Measurements from ENCODE around the gene RYR1.

DNA sequence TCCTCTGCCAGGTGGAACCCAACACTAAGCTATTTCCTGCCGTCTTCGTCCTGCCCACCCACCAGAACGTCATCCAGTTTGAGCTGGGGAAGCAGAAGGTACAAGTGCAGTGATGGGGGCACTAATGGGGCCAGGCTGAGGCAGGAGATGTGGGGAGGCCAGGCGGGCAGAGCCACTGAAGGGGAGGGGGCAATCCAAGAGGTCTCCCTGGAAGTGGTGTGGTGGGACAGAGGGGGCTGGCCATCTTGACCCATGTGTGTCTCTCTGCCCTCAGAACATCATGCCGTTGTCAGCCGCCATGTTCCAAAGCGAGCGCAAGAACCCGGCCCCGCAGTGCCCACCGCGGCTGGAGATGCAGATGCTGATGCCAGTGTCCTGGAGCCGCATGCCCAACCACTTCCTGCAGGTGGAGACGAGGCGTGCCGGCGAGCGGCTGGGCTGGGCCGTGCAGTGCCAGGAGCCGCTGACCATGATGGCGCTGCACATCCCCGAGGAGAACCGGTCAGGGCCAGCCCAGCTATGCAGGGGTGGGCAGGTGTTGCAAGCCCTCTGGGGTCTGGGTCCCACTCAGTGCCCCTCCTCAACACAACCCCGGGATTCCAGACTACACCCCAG is 49.6 kb downstream of the RYR1 start:
- TF ChIP-seq EP300 (IDR thresholded peaks at IDR 0.05; ENCODE audit: low read depth) (no peak), POLR2A (IDR thresholded peaks at IDR 0.05) (no peak)

All from transverse colon (tissue), 1 donor.